ENCODE results near the gene R3HDM1. TPM values are rescaled to one million over a fixed set of nuclear protein-coding genes. Genes with fewer than 3 reads are reported as not detected.

Gene R3HDM1
- total RNA-seq (52.0 and 57.8 TPM in 2 replicates), polyA plus RNA-seq (20.7 and 23.7 TPM in 2 replicates), polyA minus RNA-seq (19.5 and 27.5 TPM in 2 replicates)
- 33.0 TPM for total RNA-seq (2013)

GRCh38 chr2:135531231-135532197, at the start of gene R3HDM1:
Gene R3HDM1 (plus strand): TSS chr2:135531484. CDS start chr2:135604846, 73,362 bp downstream.
- Histone ChIP-seq H3K27ac (ENCODE audit: low read length in 2 of 2) (peak within 1 kb of the TSS; percentile 86 to 88), H3K4me2 (replicated peaks; ENCODE audit: low read depth, low read length, poor library complexity, severe bottlenecking) (peak within 1 kb of the TSS; percentile 95), H2AFZ (ENCODE audit: insufficient read depth, low read depth, low read length, poor library complexity, severe bottlenecking) (peak within 1 kb of the TSS; percentile 100), H3K9me3 (ENCODE audit: control extremely low read depth in 1 of 3, control insufficient read depth in 2 of 3, insufficient read depth in 1 of 3, low read length in 2 of 3) (no peaks in the 10 kb centered on the region), H3K79me2 (ENCODE audit: control insufficient read depth, insufficient read depth, low read length) (peaks cover 42% of the 10 kb centered on the region), H3K36me3 (replicated peaks in 1 of 2; ENCODE audit: control extremely low read depth in 1 of 2, control insufficient read depth in 1 of 2, extremely low read depth in 1 of 2, insufficient read depth in 2 of 2, low read length in 1 of 2) (no peaks in the 10 kb centered on the region), H3K4me1 (ENCODE audit: control insufficient read depth in 2 of 2, insufficient read depth in 2 of 2, low read length in 2 of 2) (peaks cover 13 to 14% of the 10 kb centered on the region in 2 donors), H4K20me1 (ENCODE audit: control insufficient read depth, insufficient read depth, low read length, poor library complexity, severe bottlenecking) (no peaks in the 10 kb centered on the region), H3K9ac (ENCODE audit: low read length) (peak within 1 kb of the TSS; percentile 82), H3K4me3 (ENCODE audit: control extremely low read depth in 1 of 5, extremely low read depth in 1 of 5, insufficient read depth in 1 of 5, low read depth in 2 of 5, low read length in 4 of 5) (peak within 1 kb of the TSS; percentile 81 to 100 (median 91)), H3K27me3 (replicated peaks in 1 of 4; ENCODE audit: control extremely low read depth in 1 of 4, control insufficient read depth in 3 of 4, insufficient read depth in 4 of 4, low read length in 3 of 4) (no peaks in the 10 kb centered on the region)
- POLR2A ChIA-PET = interaction anchor here (0.8 to 1.3 kb wide), 3 partner anchors 479 to 613 kb away, joined by 3 to 8 read pairs (median 3); partner anchors contain the start of genes CCNT2 and RAB3GAP1
- CTCF ChIA-PET = interaction anchor here (0.6 kb wide), 1 partner anchor 38 kb away, joined by 3 read pairs; no protein-coding TSS in a partner anchor
- TF ChIP-seq, protein P1, sequence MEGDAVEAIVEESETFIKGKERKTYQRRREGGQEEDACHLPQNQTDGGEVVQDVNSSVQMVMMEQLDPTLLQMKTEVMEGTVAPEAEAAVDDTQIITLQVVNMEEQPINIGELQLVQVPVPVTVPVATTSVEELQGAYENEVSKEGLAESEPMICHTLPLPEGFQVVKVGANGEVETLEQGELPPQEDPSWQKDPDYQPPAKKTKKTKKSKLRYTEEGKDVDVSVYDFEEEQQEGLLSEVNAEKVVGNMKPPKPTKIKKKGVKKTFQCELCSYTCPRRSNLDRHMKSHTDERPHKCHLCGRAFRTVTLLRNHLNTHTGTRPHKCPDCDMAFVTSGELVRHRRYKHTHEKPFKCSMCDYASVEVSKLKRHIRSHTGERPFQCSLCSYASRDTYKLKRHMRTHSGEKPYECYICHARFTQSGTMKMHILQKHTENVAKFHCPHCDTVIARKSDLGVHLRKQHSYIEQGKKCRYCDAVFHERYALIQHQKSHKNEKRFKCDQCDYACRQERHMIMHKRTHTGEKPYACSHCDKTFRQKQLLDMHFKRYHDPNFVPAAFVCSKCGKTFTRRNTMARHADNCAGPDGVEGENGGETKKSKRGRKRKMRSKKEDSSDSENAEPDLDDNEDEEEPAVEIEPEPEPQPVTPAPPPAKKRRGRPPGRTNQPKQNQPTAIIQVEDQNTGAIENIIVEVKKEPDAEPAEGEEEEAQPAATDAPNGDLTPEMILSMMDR (IDR thresholded peaks at IDR 0.05) = peak; percentile 21
- TF ChIP-seq EZH2 (IDR thresholded peaks at IDR 0.05; ENCODE audit: borderline replicate concordance, insufficient read depth, low read depth, low read length, poor library complexity, severe bottlenecking) = no peak
- Mint-ChIP-seq H3K27ac (peak within 1 kb of the TSS; percentile 81), H3K4me3 (no peak within 1 kb of the TSS), H3K9me3 (ENCODE audit: insufficient read depth) (no peaks in the 10 kb centered on the region), H3K4me1 (peaks cover 12% of the 10 kb centered on the region), H3K27me3 (no peaks in the 10 kb centered on the region)
- ATAC-seq (ENCODE audit: low read depth) = peak; percentile 79
- DNase-seq = peak; percentile 99
- intact Hi-C loops (cut with micrococcal nuclease) = loop anchor here (1.0 to 10.0 kb wide), 3 partner anchors 344 to 603 kb away; no protein-coding TSS in a partner anchor
- WGBS (ENCODE audit: insufficient coverage) = under 1% methylated on average over 48 of the region's 75 CpGs

Measured in B cell (primary cell).